D341Med (cell line): Measurements from ENCODE around the gene IL1RAPL2.
"Not testable (repeated sequence)": the region's sequence is repeated elsewhere in the genome, so short reads cannot be mapped to it uniquely, and the experiment has no call there.

Experiments used
- DNase-seq: peaks from one replicate; pipeline ENCODE4 v3.0.0; 2012; ENCODE audit warnings: low spot score

IL1RAPL2 gene

GRCh38 chrX:104565791-104566680 lies at the start of gene IL1RAPL2:
TSS of gene IL1RAPL2 (plus strand) at chrX:104566199.
- DNase-seq = no peak

- DNase-seq = no peak
These were observed 43.6 kb upstream of the IL1RAPL2 start for GRCh38 chrX:104522386-104522785.

- no peak for DNase-seq
These were observed 42.1 kb upstream of the IL1RAPL2 start for GRCh38 chrX:104523858-104524257.

- no peak for DNase-seq
These were observed 26.9 kb upstream of the IL1RAPL2 start for GRCh38 chrX:104539081-104539480.

GRCh38 chrX:104542447-104542846 lies 23.6 kb upstream of the IL1RAPL2 start:
- not testable (repeated sequence) for DNase-seq

GRCh38 chrX:104564335-104564734 lies 1.7 kb upstream of the IL1RAPL2 start:
- no peak for DNase-seq

- no peak for DNase-seq
These were observed 887 bp upstream of the IL1RAPL2 start for GRCh38 chrX:104564921-104565703.

- DNase-seq = no peak
These were observed 892 bp downstream of the IL1RAPL2 start for GRCh38 chrX:104566681-104567501.

DNA sequence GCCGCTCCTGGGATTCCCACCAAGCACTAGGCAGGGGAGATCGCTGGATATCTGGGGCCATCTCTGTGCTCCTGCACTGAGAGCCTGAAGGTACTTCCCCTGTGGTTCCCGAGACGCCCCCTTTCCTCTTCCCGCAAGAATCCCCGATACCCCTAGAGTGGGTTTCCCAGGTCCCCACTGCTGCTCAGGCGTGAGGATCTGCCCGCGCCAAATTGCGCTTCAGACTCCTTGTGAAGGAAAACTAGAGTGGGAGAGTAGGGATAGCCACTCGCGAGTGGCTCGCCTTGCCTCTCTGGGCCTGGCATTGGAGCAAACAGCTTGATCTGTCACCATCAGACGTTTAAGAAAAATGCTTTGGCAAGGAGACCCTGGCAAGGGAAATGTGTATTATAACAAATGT lies 1.5 kb downstream of the IL1RAPL2 start:
- DNase-seq = no peak

DNA sequence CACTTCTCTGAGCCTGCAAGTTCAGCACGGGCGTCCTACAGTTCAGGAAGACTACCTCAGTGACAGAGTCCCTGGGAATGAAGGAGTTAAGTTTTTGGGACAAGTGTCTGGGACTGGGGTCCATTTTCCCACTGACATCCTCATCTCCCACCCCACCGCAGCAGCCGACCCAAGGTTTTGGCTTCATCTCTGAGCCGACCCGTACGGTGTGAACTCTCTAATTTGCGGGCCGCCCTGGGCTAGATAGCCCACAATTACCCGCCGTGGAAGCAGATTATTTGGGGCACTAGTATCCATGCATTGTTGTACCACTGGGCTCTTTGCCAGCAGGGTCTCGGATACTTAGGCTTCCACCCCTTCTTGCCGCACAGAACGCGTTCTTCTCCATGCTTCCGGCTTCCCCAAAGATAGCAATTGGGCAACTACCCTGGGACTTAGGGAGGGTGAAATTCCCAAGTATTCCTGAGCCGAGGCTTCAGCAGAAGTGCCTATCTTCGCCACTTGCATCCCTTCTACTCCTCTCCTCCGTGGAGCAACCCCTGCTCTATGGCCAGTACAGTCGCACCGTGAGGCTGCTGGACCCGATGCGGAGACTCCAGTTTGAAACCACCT lies 2.4 kb downstream of the IL1RAPL2 start:
- no peak for DNase-seq

GRCh38 chrX:104618106-104618895 lies 52.3 kb downstream of the IL1RAPL2 start:
- DNase-seq = no peak

DNA sequence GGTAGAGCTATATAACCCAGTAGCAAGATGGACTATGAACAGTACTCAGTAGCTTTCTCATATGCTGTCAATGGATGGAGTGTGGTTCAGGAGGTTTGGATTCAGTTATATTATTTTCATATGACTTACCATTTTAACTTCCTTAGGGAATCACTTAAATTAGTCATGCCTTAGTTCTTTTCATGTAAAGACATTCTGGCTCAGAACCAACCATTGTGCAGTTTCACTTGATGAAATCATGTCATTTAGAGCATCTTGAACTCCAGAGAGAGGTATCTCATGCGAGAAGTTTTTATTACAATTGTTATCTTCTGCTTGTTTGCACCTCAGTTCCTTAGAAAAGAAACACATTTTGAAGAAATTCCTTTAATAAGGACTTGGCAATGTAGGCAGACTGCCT lies 55.8 kb downstream of the IL1RAPL2 start:
- no peak for DNase-seq

GRCh38 chrX:104641176-104641575 lies 75.2 kb downstream of the IL1RAPL2 start:
- DNase-seq = no peak

GRCh38 chrX:104647084-104647483 lies 81.1 kb downstream of the IL1RAPL2 start:
- DNase-seq = no peak

- DNase-seq = no peak
These were observed 93.2 kb downstream of the IL1RAPL2 start for GRCh38 chrX:104659005-104659744.

GRCh38 chrX:104660092-104660491 lies 94.1 kb downstream of the IL1RAPL2 start:
- DNase-seq = no peak

GRCh38 chrX:104662694-104663093 lies 96.7 kb downstream of the IL1RAPL2 start:
- DNase-seq = no peak

GRCh38 chrX:104665691-104666090 lies 99.7 kb downstream of the IL1RAPL2 start:
- DNase-seq = no peak

GRCh38 chrX:104668550-104668949 lies 102.6 kb downstream of the IL1RAPL2 start:
- no peak for DNase-seq

DNA sequence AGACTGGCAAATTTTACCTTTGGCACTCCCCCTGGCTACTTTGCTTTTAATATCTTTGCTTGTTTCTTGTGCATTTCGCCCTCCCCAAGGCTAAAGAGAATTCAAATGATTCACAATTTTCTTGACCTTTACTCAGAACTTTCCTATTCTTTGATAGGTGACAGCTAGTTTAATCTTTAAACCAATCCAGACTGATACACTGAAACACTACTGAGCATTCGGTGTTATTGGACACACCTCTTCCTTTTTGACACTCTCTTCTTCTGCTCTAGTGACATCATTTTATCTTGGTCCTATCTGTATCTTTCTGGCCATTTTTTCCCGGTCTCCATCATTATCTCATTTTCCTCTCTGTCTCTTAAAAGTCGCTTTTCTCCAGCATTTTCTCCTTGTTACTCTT lies 103.1 kb downstream of the IL1RAPL2 start:
- DNase-seq = no peak
